Mucosa of descending colon (tissue), 3 donors: ENCODE results near the gene GTF2H1. TPM values are rescaled to one million over a fixed set of nuclear protein-coding genes. Genes with fewer than 3 reads are reported as not detected.

ENCODE experiments used
- ATAC-seq: fragments of 200-7000 bp; cut with Tn5 transposase; one replicate; pipeline ENCODE4 v1.9.1; 2020; ENCODE audit warnings: mild to moderate bottlenecking, moderate library complexity
- DNase-seq, 3 donors: peaks; one replicate each; pipeline ENCODE4 v3.0.0-alpha.2; 2020
- H3K36me3 ChIP-seq: fragments of 200-600 bp; one replicate; pipeline ENCODE4 v1.8.0; 2021; ENCODE audit warnings: low read depth, mild to moderate bottlenecking
- H3K4me1 ChIP-seq: fragments of 200-600 bp; one replicate; pipeline ENCODE4 v1.8.0; 2021; ENCODE audit warnings: low read depth, mild to moderate bottlenecking
- H3K4me3 ChIP-seq: fragments of 200-600 bp; one replicate; pipeline ENCODE4 v1.8.0; 2021; ENCODE audit warnings: mild to moderate bottlenecking
- H3K9me3 ChIP-seq: fragments of 200-600 bp; one replicate; pipeline ENCODE4 v1.8.0; 2021; ENCODE audit warnings: mild to moderate bottlenecking
- intact Hi-C, 2 donors: fragments of 100-400 bp; cut with DNase I in 1 of 2; cut with micrococcal nuclease in 1 of 2; formaldehyde crosslinking; loops; one replicate each; pipeline versions ENCODE4 v1.11.0 to v1.11.1; 2022; cut with DNase I, micrococcal nuclease
- total RNA-seq, 3 donors: library from RNA; stranded (reverse); fragmentation: NEBNext Ultra II Directional in 2 of 3; extraction: Animal tissue kit (Norgen Biotek cat#: 25700) in 2 of 3; gene quantifications; one replicate each; pipeline versions ENCODE4 v1.2.1 to v1.2.4, GENCODE V29; 2021 to 2023
- TF ChIP-seq, protein P1 (sequence below): fragments of 200-600 bp; IDR thresholded peaks from one replicate; pipeline ENCODE4 v1.8.0; 2022; ENCODE audit warnings: antibody characterized with exemption, mild to moderate bottlenecking
- donor health status: DM: no; HTN: no; CAD: no; lungs with moderate emphysema.
- donor health status: DM: no; HTN: no; CAD: no.
- donor health status: DM: no; HTN: yes; CAD: no.

GTF2H1 gene
- total RNA-seq, 3 donors from 2014 or later: 32.8 to 43.3 (median 35.9) TPM

DNA sequence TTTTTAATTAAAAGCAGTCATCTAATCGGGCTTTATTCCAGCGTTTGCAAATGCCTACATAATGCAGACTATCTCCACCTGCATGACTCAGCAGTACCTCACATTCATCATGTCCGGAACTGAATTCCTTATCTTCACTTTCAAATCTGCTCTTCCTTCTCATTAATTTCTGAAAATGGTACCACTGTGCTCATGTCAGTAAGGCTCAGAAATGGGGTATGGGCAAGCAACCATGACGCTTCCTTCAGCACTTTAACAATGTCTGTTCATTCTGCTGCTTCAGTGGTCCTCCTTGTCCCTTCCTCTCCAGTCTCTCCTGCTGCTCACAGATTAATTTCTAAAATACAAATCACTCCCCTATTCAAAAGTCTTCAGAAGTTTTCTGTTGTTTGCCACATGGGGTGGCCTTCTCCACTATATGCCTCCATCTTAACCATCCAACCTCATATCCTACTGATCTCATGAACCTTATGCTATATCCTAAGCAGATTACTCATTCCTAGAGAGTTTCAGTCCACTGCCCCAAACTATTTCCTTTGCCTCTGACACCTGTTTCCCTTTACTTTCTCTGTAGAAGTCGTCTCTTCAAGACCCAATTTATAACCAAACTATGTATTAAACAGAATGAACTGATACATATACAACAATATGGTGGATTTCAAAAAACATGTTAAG, 7.0 kb downstream of the GTF2H1 start:
- ATAC-seq: no peak
- Histone ChIP-seq H3K4me1 (peaks cover 9% of the 10 kb centered on the region), H3K36me3 (no peaks in the 10 kb centered on the region), H3K9me3 (no peaks in the 10 kb centered on the region), H3K4me3 (no peak overlapping the region)
- no peak for DNase-seq
- intact Hi-C loops: no loop called here
- TF ChIP-seq, protein P1, sequence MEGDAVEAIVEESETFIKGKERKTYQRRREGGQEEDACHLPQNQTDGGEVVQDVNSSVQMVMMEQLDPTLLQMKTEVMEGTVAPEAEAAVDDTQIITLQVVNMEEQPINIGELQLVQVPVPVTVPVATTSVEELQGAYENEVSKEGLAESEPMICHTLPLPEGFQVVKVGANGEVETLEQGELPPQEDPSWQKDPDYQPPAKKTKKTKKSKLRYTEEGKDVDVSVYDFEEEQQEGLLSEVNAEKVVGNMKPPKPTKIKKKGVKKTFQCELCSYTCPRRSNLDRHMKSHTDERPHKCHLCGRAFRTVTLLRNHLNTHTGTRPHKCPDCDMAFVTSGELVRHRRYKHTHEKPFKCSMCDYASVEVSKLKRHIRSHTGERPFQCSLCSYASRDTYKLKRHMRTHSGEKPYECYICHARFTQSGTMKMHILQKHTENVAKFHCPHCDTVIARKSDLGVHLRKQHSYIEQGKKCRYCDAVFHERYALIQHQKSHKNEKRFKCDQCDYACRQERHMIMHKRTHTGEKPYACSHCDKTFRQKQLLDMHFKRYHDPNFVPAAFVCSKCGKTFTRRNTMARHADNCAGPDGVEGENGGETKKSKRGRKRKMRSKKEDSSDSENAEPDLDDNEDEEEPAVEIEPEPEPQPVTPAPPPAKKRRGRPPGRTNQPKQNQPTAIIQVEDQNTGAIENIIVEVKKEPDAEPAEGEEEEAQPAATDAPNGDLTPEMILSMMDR: no peak

DNA sequence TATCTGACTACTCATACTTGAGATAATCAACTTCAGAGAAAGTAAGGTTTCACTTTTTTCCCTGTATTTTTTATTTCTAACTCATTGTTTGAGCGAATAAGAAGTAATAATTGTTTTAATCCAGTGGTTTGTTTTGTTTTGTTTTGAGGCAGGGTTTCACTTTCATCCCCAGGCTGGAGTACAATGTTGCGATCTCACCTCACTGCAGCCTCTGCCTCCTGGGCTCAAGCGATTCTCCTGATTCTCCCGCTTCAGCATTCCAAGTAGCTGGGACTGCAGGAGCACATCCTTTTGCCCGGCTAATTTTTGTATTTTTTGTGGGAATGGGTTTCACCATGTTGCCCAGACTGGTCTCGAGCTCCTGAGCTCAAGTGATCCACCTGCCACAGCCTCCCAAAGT, 8.6 kb downstream of the GTF2H1 start:
- no peaks in the 10 kb centered on the region for H3K4me1 ChIP-seq
- no peaks in the 10 kb centered on the region for H3K9me3 ChIP-seq
- no peaks in the 10 kb centered on the region for H3K36me3 ChIP-seq
- TF ChIP-seq, protein P1: no peak
- H3K4me3 ChIP-seq: no peak overlapping the region
- DNase-seq: no peak
- intact Hi-C loops: no loop called here
- no peak for ATAC-seq

DNA sequence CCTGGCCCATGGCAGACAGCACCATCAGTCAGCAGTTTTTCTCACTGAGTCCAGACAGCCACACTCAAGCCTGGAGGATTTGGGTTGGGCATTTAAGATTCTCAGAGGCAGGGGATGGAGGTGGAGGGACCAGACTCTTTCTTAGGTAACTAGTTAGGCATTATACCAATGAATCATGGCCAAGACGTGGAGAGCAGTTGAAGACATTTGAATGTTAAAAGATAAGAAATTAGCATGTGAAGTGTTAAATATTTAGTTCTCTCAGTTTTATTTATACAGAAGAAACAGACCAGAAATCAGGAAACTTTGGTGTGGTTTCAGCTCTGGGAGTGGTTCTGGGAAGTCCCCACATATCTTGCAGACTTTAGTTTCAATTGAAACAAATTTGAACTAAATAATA, 9.9 kb downstream of the GTF2H1 start:
- ATAC-seq: no peak

DNA sequence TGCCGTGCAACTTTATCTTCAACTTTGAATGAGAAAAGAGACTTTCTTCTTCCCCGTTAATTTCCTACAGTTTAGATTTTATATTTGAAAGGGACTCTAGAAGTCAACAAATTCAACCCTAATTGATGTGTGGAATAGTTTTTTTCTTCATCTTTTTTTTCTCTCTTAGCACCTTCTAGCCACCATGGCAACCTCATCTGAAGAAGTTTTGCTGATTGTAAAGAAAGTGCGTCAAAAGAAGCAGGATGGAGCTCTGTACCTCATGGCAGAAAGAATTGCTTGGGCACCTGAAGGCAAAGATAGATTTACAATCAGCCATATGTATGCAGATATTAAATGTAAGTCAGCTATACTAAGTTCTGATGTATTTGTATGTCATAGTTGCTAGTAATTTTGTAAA, 10.5 kb downstream of the GTF2H1 start:
- no peak for DNase-seq
- Histone ChIP-seq H3K4me1 (no peaks in the 10 kb centered on the region), H3K9me3 (no peaks in the 10 kb centered on the region), H3K36me3 (no peaks in the 10 kb centered on the region), H3K4me3 (no peak overlapping the region)
- TF ChIP-seq, protein P1: no peak
- ATAC-seq: no peak
- intact Hi-C loops: no loop called here

More for the DNA sequence above, 9.9 kb downstream of the GTF2H1 start:
- TF ChIP-seq, protein P1: no peak
- intact Hi-C loops: no loop called here
- Histone ChIP-seq H3K4me3 (no peak overlapping the region), H3K4me1 (no peaks in the 10 kb centered on the region), H3K9me3 (no peaks in the 10 kb centered on the region), H3K36me3 (no peaks in the 10 kb centered on the region)
- no peak for DNase-seq

DNA sequence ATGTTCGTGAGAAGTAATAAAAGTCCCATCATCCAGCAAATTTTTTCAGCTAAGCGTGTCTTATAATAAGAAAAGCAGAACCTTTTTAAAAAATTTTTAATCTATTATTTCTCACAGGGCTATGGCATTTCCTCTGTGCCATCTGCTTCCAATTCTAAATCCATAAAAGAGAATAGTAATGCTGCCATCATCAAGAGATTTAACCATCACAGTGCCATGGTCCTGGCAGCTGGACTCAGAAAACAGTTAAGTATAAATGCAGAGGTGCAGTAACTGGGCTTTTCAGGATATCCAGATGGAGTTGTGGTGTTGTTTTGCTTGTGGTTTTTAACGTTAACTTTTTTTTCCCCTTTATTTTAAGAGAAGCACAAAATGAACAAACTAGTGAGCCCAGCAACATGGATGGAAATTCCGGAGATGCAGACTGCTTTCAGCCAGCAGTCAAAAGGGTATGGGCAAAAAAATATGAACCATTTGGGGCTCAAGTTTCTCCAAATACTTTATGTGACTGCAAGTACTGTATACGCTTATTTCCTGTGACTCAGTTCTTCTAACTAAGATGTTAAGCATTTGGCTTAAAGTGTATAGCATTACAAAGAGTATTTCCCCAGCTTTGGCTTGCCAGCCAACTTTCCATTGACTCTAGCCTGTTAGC, 25.2 kb downstream of the GTF2H1 start:
- intact Hi-C loops: no loop called here
- H3K9me3 ChIP-seq: no peaks in the 10 kb centered on the region
- no peaks in the 10 kb centered on the region for H3K4me1 ChIP-seq
- DNase-seq (no peak), ATAC-seq (no peak)
- no peaks in the 10 kb centered on the region for H3K36me3 ChIP-seq
- no peak overlapping the region for H3K4me3 ChIP-seq
- TF ChIP-seq, protein P1: no peak
